GM23338 (cell line): ENCODE measurements around the gene C6orf136. TPM values are rescaled to one million over a fixed set of nuclear protein-coding genes. Genes with fewer than 3 reads are reported as not detected.

Experiments used
- ATAC-seq: fragments of 200-7000 bp; cut with Tn5 transposase; 3 replicates; pipeline ENCODE4 v1.9.1; 2020
- DNase-seq: peaks from one replicate; pipeline ENCODE4 v3.0.0-alpha.2; 2015; ENCODE audit warnings: low spot score
- H2AFZ ChIP-seq: fragments of 200-600 bp; sonication (generic); 2 replicates; pipeline ENCODE4 v1.8.0; 2016; ENCODE audit warnings: antibody characterized with exemption, mild to moderate bottlenecking, moderate library complexity
- H3F3A ChIP-seq: fragments of 200-600 bp; sonication (generic); replicated peaks from 2 replicates; pipeline ENCODE4 v1.8.0; 2017; ENCODE audit warnings: antibody characterized with exemption, mixed run types, low read depth
- H3K27ac ChIP-seq: fragments of 200-600 bp; sonication (generic); 2 replicates; pipeline ENCODE4 v1.6.1; 2016; ENCODE audit warnings: low read depth
- H3K27me3 ChIP-seq: fragments of 200-600 bp; sonication (generic); 2 replicates; pipeline ENCODE4 v1.8.0; 2016; ENCODE audit warnings: mild to moderate bottlenecking, mixed run types, moderate library complexity; ENCODE audit not compliant: insufficient read depth
- H3K36me3 ChIP-seq: fragments of 200-600 bp; sonication (generic); 2 replicates; pipeline ENCODE4 v1.8.0; 2016; ENCODE audit warnings: mild to moderate bottlenecking; ENCODE audit not compliant: insufficient read depth
- H3K4me1 ChIP-seq: fragments of 200-600 bp; sonication (generic); 2 replicates; pipeline ENCODE4 v1.8.0; 2016; ENCODE audit warnings: mild to moderate bottlenecking, moderate library complexity; ENCODE audit not compliant: insufficient read depth
- H3K4me2 ChIP-seq: fragments of 200-600 bp; sonication (generic); 2 replicates; pipeline ENCODE4 v1.7.1; 2017; ENCODE audit warnings: mixed run types
- H3K4me3 ChIP-seq: fragments of 200-600 bp; sonication (generic); 2 replicates; pipeline ENCODE4 v1.6.1; 2016; ENCODE audit warnings: mixed run types
- H3K79me2 ChIP-seq: fragments of 200-600 bp; sonication (generic); replicated peaks from 2 replicates; pipeline ENCODE4 v1.8.0; 2017; ENCODE audit warnings: mild to moderate bottlenecking; ENCODE audit not compliant: insufficient read depth
- H3K9me2 ChIP-seq: fragments of 200-600 bp; sonication (generic); 2 replicates; pipeline ENCODE4 v1.8.0; 2017; ENCODE audit not compliant: insufficient read depth
- H4K20me1 ChIP-seq: fragments of 200-600 bp; sonication (generic); replicated peaks from 2 replicates; pipeline ENCODE4 v1.8.0; 2017; ENCODE audit warnings: mild to moderate bottlenecking; ENCODE audit not compliant: insufficient read depth
- H3K27ac Mint-ChIP-seq: 2 replicates; pipeline ENCODE4 v1.8.0; 2020; ENCODE audit warnings: inconsistent platforms, mild to moderate bottlenecking, moderate library complexity, mixed read lengths
- H3K27me3 Mint-ChIP-seq: 3 replicates; pipeline ENCODE4 v1.8.0; 2022; ENCODE audit warnings: low read depth, mild to moderate bottlenecking, moderate library complexity, mixed read lengths, inconsistent platforms; ENCODE audit not compliant: insufficient read depth, poor library complexity
- H3K36me3 Mint-ChIP-seq: 3 replicates; pipeline ENCODE4 v1.8.0; 2021; ENCODE audit warnings: low read depth, mild to moderate bottlenecking, inconsistent platforms, moderate library complexity, mixed read lengths
- H3K4me1 Mint-ChIP-seq: 3 replicates; pipeline ENCODE4 v1.8.0; 2020; ENCODE audit warnings: mild to moderate bottlenecking, inconsistent platforms, mixed read lengths
- H3K4me3 Mint-ChIP-seq: 3 replicates; pipeline ENCODE4 v1.8.0; 2021; ENCODE audit warnings: moderate library complexity, mild to moderate bottlenecking, inconsistent platforms, mixed read lengths
- H3K9me3 Mint-ChIP-seq: 3 replicates; pipeline ENCODE4 v1.8.0; 2020; ENCODE audit warnings: moderate library complexity, mild to moderate bottlenecking, inconsistent platforms, mixed read lengths
- CREB1 ChIP-seq: fragments of 250-450 bp; sonication (Bioruptor Pico); IDR thresholded peaks from 2 replicates; pipeline ENCODE4 v1.5.0; 2020; ENCODE audit warnings: low read depth, mild to moderate bottlenecking, moderate library complexity
- ETS1 ChIP-seq: IDR thresholded peaks from 2 replicates; pipeline ENCODE4 v1.6.1; 2016; ENCODE audit warnings: antibody characterized with exemption
- EZH2 ChIP-seq: fragments of 200-600 bp; sonication (generic); IDR thresholded peaks from one replicate; pipeline ENCODE4 v1.8.0; 2017; ENCODE audit warnings: antibody characterized with exemption, mild to moderate bottlenecking, low read depth; ENCODE audit not compliant: unreplicated experiment
- EZH2phosphoT487 ChIP-seq: fragments of 200-600 bp; sonication (generic); IDR thresholded peaks from one replicate; pipeline ENCODE4 v1.8.1; 2018; ENCODE audit warnings: antibody characterized with exemption; ENCODE audit not compliant: unreplicated experiment
- JUNB ChIP-seq: IDR thresholded peaks from one replicate; pipeline ENCODE4 v1.6.1; 2016; ENCODE audit warnings: antibody characterized with exemption; ENCODE audit not compliant: unreplicated experiment
- NANOG ChIP-seq: IDR thresholded peaks from 2 replicates; pipeline ENCODE4 v1.6.1; 2016; ENCODE audit warnings: antibody characterized with exemption, borderline replicate concordance
- POLR2AphosphoS5 ChIP-seq: IDR thresholded peaks from 2 replicates; pipeline ENCODE4 v1.6.1; 2016; ENCODE audit warnings: antibody characterized with exemption, low read depth
- STAT1 ChIP-seq: IDR thresholded peaks from one replicate; pipeline ENCODE4 v1.6.1; 2016; ENCODE audit warnings: antibody characterized with exemption; ENCODE audit not compliant: unreplicated experiment
- ZNF114 ChIP-seq: fragments of 250-450 bp; sonication (Bioruptor Pico); IDR thresholded peaks from 2 replicates; pipeline ENCODE4 v1.5.0; 2020; ENCODE audit warnings: mild to moderate bottlenecking, moderate library complexity
- ZNF331 ChIP-seq: fragments of 250-450 bp; sonication (Bioruptor Pico); IDR thresholded peaks from 2 replicates; pipeline ENCODE4 v1.5.0; 2020; ENCODE audit warnings: low read depth, mild to moderate bottlenecking, moderate library complexity
- ZNF462 ChIP-seq: fragments of 250-450 bp; sonication (Bioruptor Pico); IDR thresholded peaks from 2 replicates; pipeline ENCODE4 v1.5.0; 2020; ENCODE audit warnings: mild to moderate bottlenecking, moderate library complexity
- polyA plus RNA-seq: library from polyadenylated mRNA; unstranded; fragments of >200 nt; fragmentation: Nextera tagmentation; extraction: Ambion mirVana; gene quantifications from 2 replicates; pipeline ENCODE4 v1.2.1, GENCODE V29; 2016
- total RNA-seq: library from RNA; depleted of rRNA; stranded (reverse); fragments of >200 nt; shearing (Covaris generic); gene quantifications from 2 replicates; pipeline ENCODE4 v1.2.3, GENCODE V29; 2014
- TF ChIP-seq, protein P1 (sequence below), 2 experiments: fragments of 200-600 bp in 1 of 2; sonication (generic) in 1 of 2; conservative IDR thresholded peaks; 2 replicates each; pipeline versions ENCODE4 v1.5.1 to v1.6.1; 2016 to 2017; ENCODE audit warnings: antibody characterized with exemption in 2 of 2, low read depth in 2 of 2, mild to moderate bottlenecking in 2 of 2, moderate library complexity in 1 of 2
- TF ChIP-seq, protein P2 (sequence below): IDR thresholded peaks from one replicate; pipeline ENCODE4 v1.6.1; 2018; ENCODE audit warnings: antibody characterized with exemption; ENCODE audit not compliant: unreplicated experiment

C6orf136 gene
- total and polyA plus RNA-seq, 2 experiments from 2014 or later: 12.5 to 27.5 TPM

DNA sequence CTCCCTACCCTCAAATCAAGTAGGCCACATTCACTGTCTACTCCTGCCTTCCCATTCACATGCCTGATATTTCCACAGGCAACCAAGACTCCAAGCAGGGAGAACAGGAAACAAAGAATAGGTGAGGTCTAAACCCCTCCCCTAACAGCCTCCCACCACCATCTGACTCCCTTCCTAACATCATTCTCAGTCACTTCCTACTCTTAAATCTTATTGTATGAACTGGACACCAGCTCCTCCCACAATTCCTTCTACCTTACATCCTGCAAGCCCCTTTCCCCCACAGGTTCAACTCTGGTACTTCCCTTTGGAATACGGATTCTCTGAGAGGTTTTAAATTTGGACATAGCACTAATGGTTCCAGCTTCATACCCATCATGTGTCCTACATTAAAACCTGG, 944 bp upstream of the C6orf136 start:
- Histone ChIP-seq H3K9me2 (no peaks in the 10 kb centered on the region), H3K27ac (no peak overlapping the region), H3F3A (no peaks in the 10 kb centered on the region), H3K4me3 (peak overlapping the region; percentile 94), H3K27me3 (no peaks in the 10 kb centered on the region), H3K36me3 (no peaks in the 10 kb centered on the region; the same call in 1 of the 2 replicates), H4K20me1 (peaks cover 9% of the 10 kb centered on the region; the same call in 1 of the 2 replicates), H2AFZ (no peak overlapping the region), H3K4me1 (peaks cover 17% of the 10 kb centered on the region), H3K79me2 (peaks cover 30% of the 10 kb centered on the region), H3K4me2 (peak overlapping the region; percentile 92)
- Mint-ChIP-seq H3K27ac (no peak overlapping the region), H3K36me3 (peaks cover 43% of the 10 kb centered on the region), H3K4me1 (peaks cover 16% of the 10 kb centered on the region), H3K27me3 (peaks cover 12% of the 10 kb centered on the region), H3K4me3 (peak overlapping the region; percentile 92), H3K9me3 (no peaks in the 10 kb centered on the region)
- DNase-seq (no peak), ATAC-seq (no peak)
- TF ChIP-seq EZH2phosphoT487 (no peak), NANOG (no peak), ZNF462 (CRISPR knock-in tag) (no peak), ETS1 (no peak), CREB1 (CRISPR knock-in tag) (no peak), JUNB (no peak), ZNF114 (CRISPR knock-in tag) (no peak), STAT1 (no peak), POLR2AphosphoS5 (no peak), EZH2 (no peak), ZNF331 (CRISPR knock-in tag) (no peak)
- TF ChIP-seq, protein P1, sequence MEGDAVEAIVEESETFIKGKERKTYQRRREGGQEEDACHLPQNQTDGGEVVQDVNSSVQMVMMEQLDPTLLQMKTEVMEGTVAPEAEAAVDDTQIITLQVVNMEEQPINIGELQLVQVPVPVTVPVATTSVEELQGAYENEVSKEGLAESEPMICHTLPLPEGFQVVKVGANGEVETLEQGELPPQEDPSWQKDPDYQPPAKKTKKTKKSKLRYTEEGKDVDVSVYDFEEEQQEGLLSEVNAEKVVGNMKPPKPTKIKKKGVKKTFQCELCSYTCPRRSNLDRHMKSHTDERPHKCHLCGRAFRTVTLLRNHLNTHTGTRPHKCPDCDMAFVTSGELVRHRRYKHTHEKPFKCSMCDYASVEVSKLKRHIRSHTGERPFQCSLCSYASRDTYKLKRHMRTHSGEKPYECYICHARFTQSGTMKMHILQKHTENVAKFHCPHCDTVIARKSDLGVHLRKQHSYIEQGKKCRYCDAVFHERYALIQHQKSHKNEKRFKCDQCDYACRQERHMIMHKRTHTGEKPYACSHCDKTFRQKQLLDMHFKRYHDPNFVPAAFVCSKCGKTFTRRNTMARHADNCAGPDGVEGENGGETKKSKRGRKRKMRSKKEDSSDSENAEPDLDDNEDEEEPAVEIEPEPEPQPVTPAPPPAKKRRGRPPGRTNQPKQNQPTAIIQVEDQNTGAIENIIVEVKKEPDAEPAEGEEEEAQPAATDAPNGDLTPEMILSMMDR (conservative IDR thresholded peaks at IDR 0.05; ENCODE audit: low read depth in 2 of 2): no peak
- TF ChIP-seq, protein P2, sequence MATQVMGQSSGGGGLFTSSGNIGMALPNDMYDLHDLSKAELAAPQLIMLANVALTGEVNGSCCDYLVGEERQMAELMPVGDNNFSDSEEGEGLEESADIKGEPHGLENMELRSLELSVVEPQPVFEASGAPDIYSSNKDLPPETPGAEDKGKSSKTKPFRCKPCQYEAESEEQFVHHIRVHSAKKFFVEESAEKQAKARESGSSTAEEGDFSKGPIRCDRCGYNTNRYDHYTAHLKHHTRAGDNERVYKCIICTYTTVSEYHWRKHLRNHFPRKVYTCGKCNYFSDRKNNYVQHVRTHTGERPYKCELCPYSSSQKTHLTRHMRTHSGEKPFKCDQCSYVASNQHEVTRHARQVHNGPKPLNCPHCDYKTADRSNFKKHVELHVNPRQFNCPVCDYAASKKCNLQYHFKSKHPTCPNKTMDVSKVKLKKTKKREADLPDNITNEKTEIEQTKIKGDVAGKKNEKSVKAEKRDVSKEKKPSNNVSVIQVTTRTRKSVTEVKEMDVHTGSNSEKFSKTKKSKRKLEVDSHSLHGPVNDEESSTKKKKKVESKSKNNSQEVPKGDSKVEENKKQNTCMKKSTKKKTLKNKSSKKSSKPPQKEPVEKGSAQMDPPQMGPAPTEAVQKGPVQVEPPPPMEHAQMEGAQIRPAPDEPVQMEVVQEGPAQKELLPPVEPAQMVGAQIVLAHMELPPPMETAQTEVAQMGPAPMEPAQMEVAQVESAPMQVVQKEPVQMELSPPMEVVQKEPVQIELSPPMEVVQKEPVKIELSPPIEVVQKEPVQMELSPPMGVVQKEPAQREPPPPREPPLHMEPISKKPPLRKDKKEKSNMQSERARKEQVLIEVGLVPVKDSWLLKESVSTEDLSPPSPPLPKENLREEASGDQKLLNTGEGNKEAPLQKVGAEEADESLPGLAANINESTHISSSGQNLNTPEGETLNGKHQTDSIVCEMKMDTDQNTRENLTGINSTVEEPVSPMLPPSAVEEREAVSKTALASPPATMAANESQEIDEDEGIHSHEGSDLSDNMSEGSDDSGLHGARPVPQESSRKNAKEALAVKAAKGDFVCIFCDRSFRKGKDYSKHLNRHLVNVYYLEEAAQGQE: no peak
